Left ventricle myocardium inferior (tissue), 1 donor: ENCODE results near the gene HCN3. TPM values are rescaled to one million over a fixed set of nuclear protein-coding genes. Genes with fewer than 3 reads are reported as not detected.

Source experiments
- DNase-seq: peaks from one replicate; pipeline ENCODE4 v3.0.0-alpha.2; 2020
- H3K27ac ChIP-seq: fragments of 200-600 bp; replicated peaks from 2 replicates; pipeline ENCODE4 v1.8.0; 2021
- H3K27me3 ChIP-seq: fragments of 200-600 bp; 2 replicates; pipeline ENCODE4 v1.8.0; 2021; ENCODE audit warnings: low read depth
- H3K36me3 ChIP-seq: fragments of 200-600 bp; 2 replicates; pipeline ENCODE4 v1.8.0; 2021
- H3K4me1 ChIP-seq: fragments of 200-600 bp; 2 replicates; pipeline ENCODE4 v1.8.0; 2021
- H3K4me3 ChIP-seq: fragments of 200-600 bp; 2 replicates; pipeline ENCODE4 v1.8.0; 2021; ENCODE audit warnings: mild to moderate bottlenecking, moderate library complexity
- H3K9me3 ChIP-seq: fragments of 200-600 bp; replicated peaks from 2 replicates; pipeline ENCODE4 v1.8.0; 2021
- CTCF ChIP-seq: fragments of 200-600 bp; IDR thresholded peaks from 2 replicates; pipeline ENCODE4 v1.8.0; 2021; ENCODE audit warnings: antibody characterized with exemption, mild to moderate bottlenecking, borderline replicate concordance
- intact Hi-C: fragments of 100-400 bp; cut with micrococcal nuclease; formaldehyde crosslinking; loops from one replicate; pipeline ENCODE4 v1.11.0; 2022
- total RNA-seq: library from RNA; stranded (reverse); fragmentation: NEBNext Ultra II Directional; extraction: Animal tissue kit (Norgen Biotek cat#: 25700); gene quantifications from one replicate; pipeline ENCODE4 v1.2.1, GENCODE V29; 2021
- donor health status: DM: no; HTN: yes; CAD: no; lungs with severe emphysema.

Gene HCN3
- total RNA-seq, 1 donor from 2014 or later, result 1.2 TPM

DNA sequence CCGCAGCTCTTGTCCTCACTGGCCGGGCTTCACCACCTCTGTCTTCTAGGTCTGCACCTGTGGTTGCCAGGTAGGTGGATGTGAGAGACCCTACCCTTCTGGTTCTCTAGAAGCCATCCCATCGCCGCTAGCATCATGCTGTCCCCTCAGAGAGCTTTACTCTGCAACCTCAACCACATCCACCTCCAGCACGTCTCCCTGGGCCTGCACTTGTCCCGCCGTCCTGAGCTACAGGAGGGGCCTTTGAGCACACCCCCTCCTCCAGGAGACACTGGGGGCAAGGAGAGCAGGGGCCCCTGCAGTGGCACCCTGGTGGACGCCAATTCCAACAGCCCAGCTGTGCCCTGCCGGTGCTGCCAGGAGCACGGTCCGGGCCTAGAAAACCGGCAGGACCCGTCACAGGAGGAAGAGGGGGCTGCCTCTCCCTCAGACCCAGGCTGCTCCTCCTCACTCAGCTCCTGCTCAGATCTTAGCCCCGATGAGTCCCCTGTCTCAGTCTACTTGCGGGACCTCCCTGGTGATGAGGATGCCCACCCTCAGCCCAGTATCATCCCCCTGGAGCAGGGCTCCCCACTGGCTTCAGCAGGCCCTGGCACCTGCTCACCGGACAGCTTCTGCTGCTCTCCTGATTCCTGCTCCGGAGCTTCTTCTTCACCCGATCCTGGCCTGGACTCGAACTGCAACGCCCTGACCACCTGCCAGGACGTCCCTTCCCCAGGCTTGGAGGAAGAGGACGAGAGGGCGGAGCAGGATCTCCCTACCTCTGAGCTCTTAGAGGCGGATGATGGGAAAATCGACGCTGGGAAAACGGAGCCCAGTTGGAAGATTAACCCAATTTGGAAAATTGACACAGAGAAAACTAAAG lies 44.6 kb downstream of the HCN3 start:
- Histone ChIP-seq H3K4me1 (peaks cover 55% of the 10 kb centered on the region), H3K36me3 (peaks cover 22% of the 10 kb centered on the region), H3K9me3 (no peaks in the 10 kb centered on the region), H3K4me3 (peak overlapping the region; percentile 85), H3K27ac (peak overlapping the region; percentile 99), H3K27me3 (no peaks in the 10 kb centered on the region)
- DNase-seq, result no peak
- intact Hi-C loops, result loop anchor here (5.0 kb wide), 1 partner anchor 45 kb away; the partner anchor contains the start of gene HCN3
- no peak for TF ChIP-seq CTCF

GRCh38 chr1:155322571-155322952 lies 45.3 kb downstream of the HCN3 start:
- Histone ChIP-seq H3K9me3 (no peaks in the 10 kb centered on the region), H3K4me1 (peaks cover 55% of the 10 kb centered on the region), H3K27ac (peak overlapping the region; percentile 99), H3K36me3 (peaks cover 26% of the 10 kb centered on the region), H3K27me3 (no peaks in the 10 kb centered on the region), H3K4me3 (peak overlapping the region; percentile 85)
- intact Hi-C loops, result loop anchor here (5.0 kb wide), 1 partner anchor 45 kb away; the partner anchor contains the start of gene HCN3
- no peak for TF ChIP-seq CTCF
- DNase-seq, result no peak

DNA sequence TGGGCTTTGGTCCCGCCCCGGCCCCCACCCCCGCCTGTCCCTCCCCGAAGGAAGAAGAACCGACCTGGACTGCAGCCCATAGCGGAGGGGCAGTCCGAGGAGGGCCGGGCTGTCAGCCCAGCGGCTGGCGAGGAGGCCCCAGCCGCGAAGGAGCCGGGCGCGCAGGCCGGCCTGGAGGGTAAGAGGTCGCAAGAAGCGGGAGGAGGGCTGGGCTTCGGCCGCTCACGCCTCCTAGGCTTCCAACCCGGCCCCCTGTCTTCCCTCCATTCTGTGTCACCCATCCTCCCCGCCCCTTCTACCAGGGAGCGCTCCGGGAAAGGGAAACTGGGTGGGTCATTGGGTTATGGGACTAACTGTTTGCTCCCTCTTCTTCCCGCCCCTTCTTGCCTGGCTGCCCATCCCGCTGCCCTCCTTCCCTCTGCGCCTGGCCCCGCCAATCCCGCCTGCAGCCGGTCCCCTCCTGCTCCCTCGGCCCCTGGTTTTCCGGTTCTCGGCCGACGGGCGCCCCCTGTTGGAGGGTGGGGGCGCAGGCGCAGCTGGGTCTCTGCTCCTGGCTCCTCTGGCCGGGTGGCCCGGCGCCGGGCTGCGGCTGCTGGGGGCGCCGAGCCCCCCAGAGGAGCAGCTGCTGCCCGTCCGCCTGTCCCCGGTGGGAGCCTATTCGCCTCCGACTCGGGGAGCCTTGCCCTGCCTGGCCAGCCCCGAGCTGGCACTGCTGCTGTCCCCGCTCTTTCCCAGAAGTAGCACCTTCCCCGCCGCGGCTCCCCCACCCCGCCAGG lies 45.9 kb downstream of the HCN3 start:
- TF ChIP-seq CTCF, result peak; percentile 96
- intact Hi-C loops, result loop anchor here (5.0 kb wide), 1 partner anchor 46 kb away; the partner anchor contains the start of gene HCN3
- Histone ChIP-seq H3K4me3 (peak overlapping the region; percentile 85), H3K27me3 (no peaks in the 10 kb centered on the region), H3K4me1 (peaks cover 55% of the 10 kb centered on the region), H3K27ac (peak overlapping the region; percentile 99), H3K36me3 (peaks cover 26% of the 10 kb centered on the region), H3K9me3 (no peaks in the 10 kb centered on the region)
- peak; percentile 90 for DNase-seq

GRCh38 chr1:155323729-155324036 lies 46.4 kb downstream of the HCN3 start:
- peaks cover 55% of the 10 kb centered on the region for H3K4me1 ChIP-seq

More at GRCh38 chr1:155323729-155324036, 46.4 kb downstream of the HCN3 start:
- no peak for TF ChIP-seq CTCF
- Histone ChIP-seq H3K27ac (peak overlapping the region; percentile 99), H3K27me3 (no peaks in the 10 kb centered on the region), H3K9me3 (no peaks in the 10 kb centered on the region), H3K36me3 (peaks cover 26% of the 10 kb centered on the region), H3K4me3 (peak overlapping the region; percentile 85)
- DNase-seq, result peak; percentile 90
- intact Hi-C loops, result loop anchor here (5.0 kb wide), 1 partner anchor 46 kb away; the partner anchor contains the start of gene HCN3
